ENCODE measurements around the gene ATOSA. TPM values are rescaled to one million over a fixed set of nuclear protein-coding genes. Genes with fewer than 3 reads are reported as not detected.

ATOSA gene
- total and polyA plus RNA-seq, 9 donors: 21.3 to 74.6 (median 30.9) TPM

- Histone ChIP-seq H3K9me3 (no peaks in the 10 kb centered on the region), H3K4me1 (ENCODE audit: insufficient read depth) (peaks cover 2% of the 10 kb centered on the region), H3K36me3 (no peaks in the 10 kb centered on the region), H3K27ac (no peak overlapping the region), H3K4me3 (no peak overlapping the region), H3K27me3 (no peaks in the 10 kb centered on the region)
- TF ChIP-seq EP300 (IDR thresholded peaks at IDR 0.05) (no peak), CTCF (IDR thresholded peaks at IDR 0.05) (no peak), POLR2A (IDR thresholded peaks at IDR 0.05) (no peak)
- WGBS, 3 donors: 81 to 87% (median 84%) methylated on average over 3 of the region's 3 CpGs
- intact Hi-C loops (cut with DNase I): no loop called here
- DNase-seq: no peak
These were observed 3.6 kb upstream of the ATOSA start for GRCh38 chr15:52682781-52683180.

GRCh38 chr15:52682200-52682599 is 3.0 kb upstream of the ATOSA start:
- Histone ChIP-seq H3K4me1 (ENCODE audit: insufficient read depth) (peaks cover 2% of the 10 kb centered on the region), H3K27ac (no peak overlapping the region), H3K9me3 (no peaks in the 10 kb centered on the region), H3K36me3 (no peaks in the 10 kb centered on the region), H3K27me3 (no peaks in the 10 kb centered on the region), H3K4me3 (no peak overlapping the region)
- intact Hi-C loops (cut with DNase I): no loop called here
- TF ChIP-seq CTCF (IDR thresholded peaks at IDR 0.05) (no peak), POLR2A (IDR thresholded peaks at IDR 0.05) (no peak), EP300 (IDR thresholded peaks at IDR 0.05) (no peak)
- DNase-seq: no peak

- no peaks in the 10 kb centered on the region for H3K27me3 ChIP-seq
- H3K4me3 ChIP-seq: no peak overlapping the region
- TF ChIP-seq EP300 (IDR thresholded peaks at IDR 0.05) (no peak), POLR2A (IDR thresholded peaks at IDR 0.05) (no peak), CTCF (IDR thresholded peaks at IDR 0.05) (no peak)
- H3K4me1 ChIP-seq (ENCODE audit: insufficient read depth): peaks cover 2% of the 10 kb centered on the region
- DNase-seq: no peak
- H3K9me3 ChIP-seq: no peaks in the 10 kb centered on the region
- no peaks in the 10 kb centered on the region for H3K36me3 ChIP-seq
- intact Hi-C loops (cut with DNase I): no loop called here
- WGBS, 3 donors: 90 to 93% (median 92%) methylated on average over 3 of the region's 3 CpGs
- H3K27ac ChIP-seq: no peak overlapping the region
These were observed 2.3 kb upstream of the ATOSA start for GRCh38 chr15:52681441-52681840.

GRCh38 chr15:52680761-52681160 is 1.6 kb upstream of the ATOSA start:
- no peak overlapping the region for H3K27ac ChIP-seq

More at GRCh38 chr15:52680761-52681160, 1.6 kb upstream of the ATOSA start:
- Histone ChIP-seq H3K9me3 (no peaks in the 10 kb centered on the region), H3K4me1 (ENCODE audit: insufficient read depth) (peaks cover 2% of the 10 kb centered on the region), H3K27me3 (no peaks in the 10 kb centered on the region), H3K4me3 (no peak overlapping the region), H3K36me3 (no peaks in the 10 kb centered on the region)
- intact Hi-C loops (cut with DNase I): no loop called here
- no peak for TF ChIP-seq CTCF (IDR thresholded peaks at IDR 0.05)
- no peak for TF ChIP-seq POLR2A (IDR thresholded peaks at IDR 0.05)
- TF ChIP-seq EP300 (IDR thresholded peaks at IDR 0.05): no peak
- no peak for DNase-seq

All from ovary (tissue), 9 donors.